HG03354 (cell line): ENCODE results near the gene HDAC7.

ENCODE experiments used
- ATAC-seq: cut with Tn5 transposase; IDR thresholded peaks from one replicate; pipeline ENCODE4 v1.9.1; 2021; ENCODE audit warnings: mild to moderate bottlenecking; ENCODE audit not compliant: unreplicated experiment, poor library complexity, severe bottlenecking

Gene HDAC7

GRCh38 chr12:47819896-47820630 is at the start of gene HDAC7:
Gene HDAC7 (minus strand): TSS chr12:47819903. CDS start chr12:47819785, 118 bp downstream.
- peak; percentile 44 for ATAC-seq

GRCh38 chr12:47868552-47869031 is 48.9 kb upstream of the HDAC7 start:
- peak; percentile 63 for ATAC-seq

GRCh38 chr12:47868041-47868440 is 48.3 kb upstream of the HDAC7 start:
- ATAC-seq, result peak; percentile 14

- no peak for ATAC-seq
Observed at GRCh38 chr12:47867495-47867941, 47.8 kb upstream of the HDAC7 start.

- no peak for ATAC-seq
Observed at GRCh38 chr12:47864646-47865235, 45.0 kb upstream of the HDAC7 start.

GRCh38 chr12:47863985-47864384 is 44.3 kb upstream of the HDAC7 start:
- ATAC-seq, result no peak

GRCh38 chr12:47863467-47863866 is 43.8 kb upstream of the HDAC7 start:
- no peak for ATAC-seq

GRCh38 chr12:47862881-47863280 is 43.2 kb upstream of the HDAC7 start:
- ATAC-seq, result no peak

- ATAC-seq, result no peak
Observed at GRCh38 chr12:47862167-47862750, 42.6 kb upstream of the HDAC7 start.

- no peak for ATAC-seq
Observed at GRCh38 chr12:47860873-47861272, 41.2 kb upstream of the HDAC7 start.

GRCh38 chr12:47860279-47860841 is 40.7 kb upstream of the HDAC7 start:
- no peak for ATAC-seq

- no peak for ATAC-seq
Observed at GRCh38 chr12:47858511-47859266, 39.0 kb upstream of the HDAC7 start.

- ATAC-seq, result no peak
Observed at GRCh38 chr12:47856721-47857575, 37.2 kb upstream of the HDAC7 start.

GRCh38 chr12:47856094-47856493 is 36.4 kb upstream of the HDAC7 start:
- ATAC-seq, result no peak

GRCh38 chr12:47855502-47855901 is 35.8 kb upstream of the HDAC7 start:
- ATAC-seq, result no peak

GRCh38 chr12:47854531-47854930 is 34.8 kb upstream of the HDAC7 start:
- no peak for ATAC-seq

GRCh38 chr12:47852096-47852571 is 32.4 kb upstream of the HDAC7 start:
- no peak for ATAC-seq

- ATAC-seq, result no peak
Observed at GRCh38 chr12:47851303-47851952, 31.7 kb upstream of the HDAC7 start.
